Measurements from ENCODE around the gene ZNF776.

DNA sequence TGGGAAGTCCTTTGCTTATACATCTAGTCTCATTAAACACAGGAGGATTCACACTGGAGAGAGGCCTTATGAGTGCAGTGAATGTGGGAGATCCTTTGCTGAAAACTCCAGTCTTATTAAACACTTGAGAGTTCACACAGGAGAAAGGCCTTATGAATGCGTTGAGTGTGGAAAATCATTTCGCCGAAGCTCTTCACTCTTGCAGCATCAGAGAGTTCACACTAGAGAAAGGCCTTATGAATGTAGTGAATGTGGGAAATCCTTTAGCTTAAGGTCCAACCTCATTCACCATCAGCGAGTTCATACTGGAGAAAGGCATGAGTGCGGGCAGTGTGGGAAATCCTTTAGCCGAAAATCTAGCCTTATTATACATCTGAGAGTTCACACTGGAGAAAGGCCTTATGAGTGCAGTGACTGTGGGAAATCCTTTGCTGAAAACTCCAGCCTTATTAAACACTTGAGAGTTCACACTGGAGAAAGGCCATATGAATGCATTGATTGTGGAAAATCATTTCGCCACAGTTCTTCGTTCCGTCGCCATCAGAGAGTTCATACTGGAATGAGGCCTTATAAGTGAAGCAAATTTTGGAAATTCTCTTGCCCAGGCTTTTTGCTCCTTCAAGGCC is 32.7 kb downstream of the ZNF776 start:
- TF ChIP-seq, protein P1, sequence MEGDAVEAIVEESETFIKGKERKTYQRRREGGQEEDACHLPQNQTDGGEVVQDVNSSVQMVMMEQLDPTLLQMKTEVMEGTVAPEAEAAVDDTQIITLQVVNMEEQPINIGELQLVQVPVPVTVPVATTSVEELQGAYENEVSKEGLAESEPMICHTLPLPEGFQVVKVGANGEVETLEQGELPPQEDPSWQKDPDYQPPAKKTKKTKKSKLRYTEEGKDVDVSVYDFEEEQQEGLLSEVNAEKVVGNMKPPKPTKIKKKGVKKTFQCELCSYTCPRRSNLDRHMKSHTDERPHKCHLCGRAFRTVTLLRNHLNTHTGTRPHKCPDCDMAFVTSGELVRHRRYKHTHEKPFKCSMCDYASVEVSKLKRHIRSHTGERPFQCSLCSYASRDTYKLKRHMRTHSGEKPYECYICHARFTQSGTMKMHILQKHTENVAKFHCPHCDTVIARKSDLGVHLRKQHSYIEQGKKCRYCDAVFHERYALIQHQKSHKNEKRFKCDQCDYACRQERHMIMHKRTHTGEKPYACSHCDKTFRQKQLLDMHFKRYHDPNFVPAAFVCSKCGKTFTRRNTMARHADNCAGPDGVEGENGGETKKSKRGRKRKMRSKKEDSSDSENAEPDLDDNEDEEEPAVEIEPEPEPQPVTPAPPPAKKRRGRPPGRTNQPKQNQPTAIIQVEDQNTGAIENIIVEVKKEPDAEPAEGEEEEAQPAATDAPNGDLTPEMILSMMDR (IDR thresholded peaks at IDR 0.05), result no peak
- TF ChIP-seq POLR2A (IDR thresholded peaks at IDR 0.05; ENCODE audit: low read depth), result no peak
